ENCODE results near the gene OXNAD1.

DNA sequence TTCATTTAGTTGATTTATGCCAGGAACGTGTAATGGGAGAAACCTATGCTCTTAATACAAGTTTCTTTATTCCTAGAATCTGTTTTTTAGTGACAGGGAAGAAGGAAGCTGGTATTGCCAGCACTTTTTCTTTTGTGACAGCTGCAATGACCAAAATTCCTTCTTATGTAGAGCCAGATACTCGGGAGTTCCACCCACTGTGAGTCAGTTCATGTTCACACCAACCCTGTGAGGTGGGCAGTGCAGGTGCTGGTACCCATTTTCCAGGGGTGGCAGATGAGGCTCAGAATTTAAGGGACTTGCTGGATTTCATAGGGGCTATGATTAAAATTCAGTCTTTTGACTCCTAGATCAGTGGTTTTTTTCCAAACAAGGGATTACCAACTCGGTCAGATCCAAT is 34.7 kb downstream of the OXNAD1 start:
- no peak for TF ChIP-seq POLR2AphosphoS5 (IDR thresholded peaks at IDR 0.05; ENCODE audit: borderline replicate concordance, low read depth, low read length)
- no peak for TF ChIP-seq EZH2 (IDR thresholded peaks at IDR 0.05)

All from SK-N-MC (cell line).